H1 (cell line): ENCODE data around the gene PRR29. TPM values are rescaled to one million over a fixed set of nuclear protein-coding genes. Genes with fewer than 3 reads are reported as not detected.

Experiments used
- CTCF ChIA-PET: fragments of 300-600 bp; sonication (Branson Sonifier 250); formaldehyde crosslinking; loops from one replicate; lab custom pipeline; 2021; ENCODE audit not compliant: partially characterized antibody; lab: Charles Lee
- POLR2A ChIA-PET: fragments of 300-600 bp; sonication (Branson Sonifier 250); formaldehyde crosslinking; loops from one replicate; lab custom pipeline; 2021; ENCODE audit warnings: inconsistent platforms; ENCODE audit not compliant: partially characterized antibody; lab: Charles Lee
- DNase-seq, 2 experiments: peaks; one replicate each; pipeline versions ENCODE4 v3.0.0 to v3.0.0-alpha.2; 2010 to 2022; ENCODE audit warnings: low spot score in 2 of 2, low read depth in 1 of 2, mixed read lengths in 1 of 2
- FAIRE-seq: peaks from 2 replicates; lab custom pipeline; 2011; peaks lifted over from hg19 to GRCh38; lab: Jason Lieb, UNC
- H2AFZ ChIP-seq: 2 replicates; pipeline ENCODE4 v1.8.1; 2012; ENCODE audit warnings: low read length, inconsistent platforms
- H2AK5ac ChIP-seq: 2 replicates; pipeline ENCODE4 v1.6.1; 2013; ENCODE audit warnings: low read depth, low read length
- H2BK120ac ChIP-seq: replicated peaks from 2 replicates; pipeline ENCODE3; 2013; ENCODE audit warnings: low read depth, low read length, inconsistent platforms
- H2BK12ac ChIP-seq: 2 replicates; pipeline ENCODE4 v1.6.1; 2013; ENCODE audit warnings: low read depth, low read length
- H2BK15ac ChIP-seq: 2 replicates; pipeline ENCODE4 v1.6.1; 2013; ENCODE audit warnings: low read length
- H2BK20ac ChIP-seq: 2 replicates; pipeline ENCODE4 v1.6.1; 2013; ENCODE audit warnings: low read length
- H2BK5ac ChIP-seq: 2 replicates; pipeline ENCODE4 v1.6.1; 2013; ENCODE audit warnings: low read depth, low read length
- H3K14ac ChIP-seq: 2 replicates; pipeline ENCODE4 v1.6.1; 2013; ENCODE audit warnings: inconsistent platforms; ENCODE audit not compliant: insufficient read length
- H3K18ac ChIP-seq: 2 replicates; pipeline ENCODE4 v1.6.1; 2013; ENCODE audit warnings: low read length; ENCODE audit errors: extremely low read depth
- H3K23ac ChIP-seq: 2 replicates; pipeline ENCODE4 v1.6.1; 2013; ENCODE audit warnings: inconsistent platforms; ENCODE audit not compliant: insufficient read length
- H3K23me2 ChIP-seq: 2 replicates; pipeline ENCODE4 v1.6.1; 2013; ENCODE audit warnings: low read depth, low read length
- H3K27ac ChIP-seq: 2 replicates; pipeline ENCODE4 v1.6.1; 2011; ENCODE audit warnings: low read depth, low read length, inconsistent platforms
- H3K27me3 ChIP-seq, 4 experiments: replicated peaks in 1 of 4; 1 replicate in 1 of 4; 2 replicates in 3 of 4; pipeline versions ENCODE4 v1.6.1 to v1.8.1; 2011 to 2013; ENCODE audit warnings: low read length in 3 of 4, mild to moderate bottlenecking in 3 of 4, inconsistent platforms in 2 of 4, mixed read lengths in 2 of 4, moderate library complexity in 1 of 4; ENCODE audit not compliant: control insufficient read depth in 3 of 4, insufficient read depth in 3 of 4; ENCODE audit errors: extremely low read depth in 1 of 4
- H3K36me3 ChIP-seq, 4 experiments: 2 replicates each; pipeline versions ENCODE4 v1.6.1 to v1.8.1; 2011 to 2013; ENCODE audit warnings: mild to moderate bottlenecking in 4 of 4, low read length in 3 of 4, moderate library complexity in 2 of 4, control low read depth in 1 of 4, inconsistent platforms in 1 of 4; ENCODE audit not compliant: insufficient read depth in 4 of 4, control insufficient read depth in 2 of 4
- H3K4ac ChIP-seq: replicated peaks from 2 replicates; pipeline ENCODE3; 2013; ENCODE audit warnings: low read length, low read depth, mixed read lengths, inconsistent platforms; ENCODE audit not compliant: insufficient read length
- H3K4me1 ChIP-seq, 4 experiments: replicated peaks in 1 of 4; 1 replicate in 1 of 4; 2 replicates in 3 of 4; pipeline versions ENCODE4 v1.6.1 to v1.8.1; 2011 to 2013; ENCODE audit warnings: low read length in 3 of 4, inconsistent platforms in 2 of 4, mixed read lengths in 1 of 4; ENCODE audit not compliant: insufficient read depth in 4 of 4, control insufficient read depth in 3 of 4
- H3K4me2 ChIP-seq, 2 experiments: 2 replicates each; pipeline versions ENCODE4 v1.6.1 to v1.8.1; 2011 to 2013; ENCODE audit warnings: low read depth in 2 of 2, low read length in 2 of 2, control low read depth in 1 of 2, inconsistent platforms in 1 of 2, mild to moderate bottlenecking in 1 of 2; ENCODE audit not compliant: insufficient read depth in 1 of 2
- H3K4me3 ChIP-seq, 4 experiments: fragments of 200-600, 300-600 bp in 1 of 4; sonication (generic), shearing (Covaris generic), sonication (Bioruptor Twin) in 1 of 4; 2 replicates each; pipeline versions ENCODE4 v1.5.1 to v1.8.1; 2011 to 2016; ENCODE audit warnings: low read length in 4 of 4, low read depth in 3 of 4, control low read depth in 2 of 4, inconsistent platforms in 2 of 4, mild to moderate bottlenecking in 2 of 4, mixed read lengths in 1 of 4, moderate library complexity in 1 of 4; ENCODE audit not compliant: insufficient read depth in 2 of 4; ENCODE audit errors: extremely low read depth in 1 of 4
- H3K56ac ChIP-seq: replicated peaks from 2 replicates; pipeline ENCODE3; 2013; ENCODE audit warnings: low read depth, mild to moderate bottlenecking, mixed read lengths, low read length, inconsistent platforms; ENCODE audit not compliant: insufficient read length
- H3K79me1 ChIP-seq: 2 replicates; pipeline ENCODE4 v1.6.1; 2013; ENCODE audit warnings: low read depth, low read length, control low read depth
- H3K79me2 ChIP-seq, 2 experiments: 2 replicates each; pipeline versions ENCODE4 v1.6.1 to v1.8.1; 2012 to 2013; ENCODE audit warnings: low read length in 2 of 2, mild to moderate bottlenecking in 2 of 2, inconsistent platforms in 1 of 2; ENCODE audit not compliant: insufficient read depth in 2 of 2, control insufficient read depth in 1 of 2
- H3K9ac ChIP-seq, 4 experiments: replicated peaks in 1 of 4; 1 replicate in 1 of 4; 2 replicates in 3 of 4; pipeline versions ENCODE4 v1.6.1 to v1.8.1; 2011 to 2013; ENCODE audit warnings: low read depth in 3 of 4, low read length in 3 of 4, control low read depth in 2 of 4, mild to moderate bottlenecking in 2 of 4, moderate library complexity in 2 of 4, inconsistent platforms in 1 of 4; ENCODE audit errors: extremely low read depth in 1 of 4
- H3K9me3 ChIP-seq, 2 experiments: 2 replicates each; pipeline versions ENCODE4 v1.6.1 to v1.8.1; 2012 to 2013; ENCODE audit warnings: mild to moderate bottlenecking in 2 of 2, moderate library complexity in 2 of 2, control low read depth in 1 of 2, inconsistent platforms in 1 of 2, low read depth in 1 of 2, low read length in 1 of 2, mixed read lengths in 1 of 2; ENCODE audit not compliant: insufficient read depth in 2 of 2
- H4K20me1 ChIP-seq, 2 experiments: replicated peaks in 1 of 2; 2 replicates each; pipeline versions ENCODE3 to v1.8.1; 2011 to 2013; ENCODE audit warnings: inconsistent platforms in 2 of 2, low read length in 2 of 2, mild to moderate bottlenecking in 1 of 2; ENCODE audit not compliant: insufficient read depth in 2 of 2, control insufficient read depth in 1 of 2
- H4K5ac ChIP-seq: 2 replicates; pipeline ENCODE4 v1.6.1; 2013; ENCODE audit warnings: low read length, low read depth, mixed read lengths, inconsistent platforms; ENCODE audit not compliant: insufficient read length
- H4K8ac ChIP-seq: 2 replicates; pipeline ENCODE4 v1.8.0; 2013; ENCODE audit warnings: mild to moderate bottlenecking, moderate library complexity, low read length, inconsistent platforms; ENCODE audit not compliant: insufficient read depth; ENCODE audit errors: extremely low read depth
- H4K91ac ChIP-seq: replicated peaks from 2 replicates; pipeline ENCODE3; 2013; ENCODE audit warnings: low read length, mixed read lengths, inconsistent platforms; ENCODE audit not compliant: insufficient read length
- CBX5 ChIP-seq: fragments of 300-800, 300-1000 bp; sonication (generic); IDR thresholded peaks from 2 replicates; pipeline ENCODE4 v1.7.1; 2016; ENCODE audit warnings: antibody characterized with exemption, low read length, low read depth
- CEBPB ChIP-seq: IDR thresholded peaks from 2 replicates; pipeline ENCODE4 v1.6.1; 2012; ENCODE audit warnings: low read depth, low read length
- CTBP2 ChIP-seq: IDR thresholded peaks from 2 replicates; pipeline ENCODE4 v1.7.0; 2011; ENCODE audit warnings: borderline replicate concordance, mild to moderate bottlenecking, moderate library complexity, mixed read lengths, low read length; ENCODE audit not compliant: insufficient read depth, insufficient read length
- HDAC2 ChIP-seq, 2 experiments: fragments of 300-600 bp in 1 of 2; sonication (generic) in 1 of 2; IDR thresholded peaks; 2 replicates each; pipeline ENCODE4 v1.6.1; 2011 to 2012; ENCODE audit warnings: low read depth in 2 of 2, low read length in 2 of 2, mild to moderate bottlenecking in 2 of 2, moderate library complexity in 2 of 2, borderline replicate concordance in 1 of 2, inconsistent platforms in 1 of 2
- JUN ChIP-seq: IDR thresholded peaks from 2 replicates; pipeline ENCODE4 v1.6.1; 2011; ENCODE audit warnings: low read depth, mild to moderate bottlenecking, improper control_type of control experiment, low read length
- MAFK ChIP-seq: IDR thresholded peaks from 2 replicates; pipeline ENCODE4 v1.6.1; 2012; ENCODE audit warnings: low read depth, mild to moderate bottlenecking, improper control_type of control experiment, low read length
- RAD21 ChIP-seq, 2 experiments: IDR thresholded peaks in 1 of 2; conservative IDR thresholded peaks in 1 of 2; 2 replicates each; pipeline ENCODE4 v1.6.1; 2011; ENCODE audit warnings: low read depth in 2 of 2, low read length in 2 of 2, improper control_type of control experiment in 1 of 2, inconsistent platforms in 1 of 2, mild to moderate bottlenecking in 1 of 2, moderate library complexity in 1 of 2
- SIRT6 ChIP-seq: IDR thresholded peaks from one replicate; pipeline ENCODE4 v1.7.1; 2012; ENCODE audit warnings: low read length, inconsistent platforms
- SUZ12 ChIP-seq: fragments of 200-600 bp; sonication (generic); IDR thresholded peaks from 2 replicates; pipeline ENCODE4 v1.6.1; 2012; ENCODE audit warnings: mild to moderate bottlenecking, inconsistent platforms, low read length, moderate library complexity, mixed read lengths
- WGBS, 2 experiments: shearing (Covaris generic) in 1 of 2; methylation state at CpG; one replicate each; pipeline versions ENCODE4 v1.1.6 to v1.1.7; 2013 to 2015; ENCODE audit warnings: low lambda C conversion rate in 2 of 2, mixed read lengths in 2 of 2, inconsistent platforms in 1 of 2, low coverage in 1 of 2, missing lambda C conversion rate in 1 of 2; ENCODE audit not compliant: insufficient replicate concordance in 2 of 2, insufficient coverage in 1 of 2, insufficient read length in 1 of 2; ENCODE audit errors: extremely low coverage in 1 of 2, missing lambda C conversion rate in 1 of 2; 5-methylcytosine and 5-hydroxymethylcytosine counted together
- polyA plus RNA-seq, 7 experiments: library from polyadenylated mRNA; depleted of rRNA in 3 of 7; stranded (reverse) in 5 of 7; unstranded in 2 of 7; fragments of >200 nt in 5 of 7; fragments of 200-250 nt in 2 of 7; gene quantifications; 1 replicate in 5 of 7; 2 replicates in 1 of 7; 4 replicates in 1 of 7; pipeline versions ENCODE4 v1.2.1 to v1.2.3, GENCODE V29; 2011 to 2013; ENCODE audit warnings: missing spikeins in 2 of 7, mixed read lengths in 2 of 7
- total RNA-seq: library from RNA; stranded (reverse); fragmentation: NEBNext Ultra II Directional; extraction: Animal tissue kit (Norgen Biotek cat#: 25700); gene quantifications from 2 replicates; pipeline ENCODE4 v1.2.1, GENCODE V29; 2021
- TF ChIP-seq, protein P1 (sequence below): IDR thresholded peaks from 2 replicates; pipeline ENCODE4 v1.6.1; 2011; ENCODE audit warnings: low read length, improper control_type of control experiment

PRR29 gene
- total and polyA plus RNA-seq, 2 of the 8 experiments (the other 6 are each of a cell fraction or from before 2014, with no cell fraction given): 0.67 to 0.83 TPM

- H3K56ac ChIP-seq: no peak overlapping the region
- no peak overlapping the region for H3K27ac ChIP-seq
- no peak overlapping the region for H2BK20ac ChIP-seq
- ChIA-PET POLR2A (no interaction called here), CTCF (interaction anchor here (0.5 to 3.4 kb wide), 4 partner anchors 9 to 34 kb away, joined by 3 to 15 read pairs (median 6); no protein-coding TSS in a partner anchor)
- no peak overlapping the region for H3K23ac ChIP-seq
- H3K14ac ChIP-seq: no peak overlapping the region
- H2AFZ ChIP-seq: no peak overlapping the region
- H3K4me3 ChIP-seq: no peak overlapping the region
- no peak overlapping the region for H2BK5ac ChIP-seq
- no peaks in the 10 kb centered on the region for H3K27me3 ChIP-seq
- H3K4me1 ChIP-seq: peaks cover 0 to 10% (median 5%) of the 10 kb centered on the region in 4 experiments; a peak in 4 of 7 replicates
- no peak for FAIRE-seq
- no peaks in the 10 kb centered on the region for H3K9me3 ChIP-seq
- H3K36me3 ChIP-seq: no peaks in the 10 kb centered on the region
- no peak for DNase-seq
- H2BK15ac ChIP-seq: no peak overlapping the region
- H3K4ac ChIP-seq: no peak overlapping the region
- no peak overlapping the region for H3K4me2 ChIP-seq
- WGBS, 2 experiments: 95% methylated on average over 5 of the region's 5 CpGs; no CpG with 5 or more reads in 1 of the 2 experiments
- H4K91ac ChIP-seq: no peak overlapping the region
- no peak overlapping the region for H2BK12ac ChIP-seq
- no peak overlapping the region for H2AK5ac ChIP-seq
- H4K20me1 ChIP-seq: no peaks in the 10 kb centered on the region
- no peak overlapping the region for H4K8ac ChIP-seq
- no peak overlapping the region for H3K18ac ChIP-seq
- no peaks in the 10 kb centered on the region for H3K79me2 ChIP-seq
- no peak overlapping the region for H2BK120ac ChIP-seq
- H3K79me1 ChIP-seq: no peaks in the 10 kb centered on the region
- H4K5ac ChIP-seq: no peak overlapping the region
- H3K23me2 ChIP-seq: no peaks in the 10 kb centered on the region
- H3K9ac ChIP-seq: no peak overlapping the region
- TF ChIP-seq SUZ12 (no peak), JUN (no peak), CEBPB (no peak), CBX5 (no peak), MAFK (no peak), SIRT6 (no peak), HDAC2 (IDR thresholded peaks at IDR 0.05; ENCODE audit: borderline replicate concordance in 1 of 2, low read depth in 2 of 2, low read length in 2 of 2) (no peak), CTBP2 (no peak), RAD21 (IDR thresholded peaks at IDR 0.05 in 1 of 2, conservative IDR thresholded peaks at IDR 0.05 in 1 of 2; ENCODE audit: low read depth in 2 of 2, low read length in 2 of 2) (no peak)
- TF ChIP-seq, protein P1, sequence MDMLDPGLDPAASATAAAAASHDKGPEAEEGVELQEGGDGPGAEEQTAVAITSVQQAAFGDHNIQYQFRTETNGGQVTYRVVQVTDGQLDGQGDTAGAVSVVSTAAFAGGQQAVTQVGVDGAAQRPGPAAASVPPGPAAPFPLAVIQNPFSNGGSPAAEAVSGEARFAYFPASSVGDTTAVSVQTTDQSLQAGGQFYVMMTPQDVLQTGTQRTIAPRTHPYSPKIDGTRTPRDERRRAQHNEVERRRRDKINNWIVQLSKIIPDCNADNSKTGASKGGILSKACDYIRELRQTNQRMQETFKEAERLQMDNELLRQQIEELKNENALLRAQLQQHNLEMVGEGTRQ: no peak
These were observed 10.2 kb downstream of the PRR29 start for GRCh38 chr17:64008346-64008745.
